ENCODE measurements around the gene SLC22A17.
A peak's percentile ranks its signal among the peaks of the same experiment; 100 is the strongest.

Gene SLC22A17

GRCh38 chr14:23346693-23347405, 5.8 kb downstream of the SLC22A17 start:
- H3K4me3 ChIP-seq (ENCODE audit: low read depth, low read length), result no peak overlapping the region
- TF ChIP-seq CTCF (IDR thresholded peaks at IDR 0.05; ENCODE audit: low read depth, low read length), result no peak

GRCh38 chr14:23345987-23346692, 6.5 kb downstream of the SLC22A17 start:
- no peak overlapping the region for H3K4me3 ChIP-seq (ENCODE audit: low read depth, low read length)
- no peak for TF ChIP-seq CTCF (IDR thresholded peaks at IDR 0.05; ENCODE audit: low read depth, low read length)

GRCh38 chr14:23344481-23344880, 8.2 kb downstream of the SLC22A17 start:
- no peak overlapping the region for H3K4me3 ChIP-seq (ENCODE audit: low read depth, low read length)
- no peak for TF ChIP-seq CTCF (IDR thresholded peaks at IDR 0.05; ENCODE audit: low read depth, low read length)

- TF ChIP-seq CTCF (IDR thresholded peaks at IDR 0.05; ENCODE audit: low read depth, low read length), result no peak
- no peak overlapping the region for H3K4me3 ChIP-seq (ENCODE audit: low read depth, low read length)
Observed at GRCh38 chr14:23339506-23340268, 13.0 kb downstream of the SLC22A17 start.

GRCh38 chr14:23335623-23336022, 17.1 kb downstream of the SLC22A17 start:
- TF ChIP-seq CTCF (IDR thresholded peaks at IDR 0.05; ENCODE audit: low read depth, low read length), result no peak
- H3K4me3 ChIP-seq (ENCODE audit: low read depth, low read length), result no peak overlapping the region

- no peak overlapping the region for H3K4me3 ChIP-seq (ENCODE audit: low read depth, low read length)
- TF ChIP-seq CTCF (IDR thresholded peaks at IDR 0.05; ENCODE audit: low read depth, low read length), result peak; percentile 64
Observed at GRCh38 chr14:23327947-23328744, 24.5 kb downstream of the SLC22A17 start.

Measured in WI38 (cell line).